Natural killer cell (primary cell): ENCODE measurements around the gene MLPH. TPM values are rescaled to one million over a fixed set of nuclear protein-coding genes. Genes with fewer than 3 reads are reported as not detected.

Experiments used
- ATAC-seq, 3 donors: fragments of 150-1000 bp in 2 of 3; fragments of 200-7000 bp in 1 of 3; cut with Tn5 transposase; 1 replicate in 1 of 3; 2 replicates in 2 of 3; pipeline ENCODE4 v1.10.0; 2021; ENCODE audit warnings: mild to moderate bottlenecking in 2 of 3, moderate library complexity in 2 of 3
- DNase-seq, 2 donors: peaks; one replicate each; pipeline versions ENCODE4 v3.0.0 to v3.0.0-alpha.2; 2013 to 2021; ENCODE audit warnings: mixed read lengths in 1 of 2
- H3K27ac ChIP-seq: one replicate; pipeline ENCODE4 v1.5.1; 2013; ENCODE audit warnings: mild to moderate bottlenecking, low read length
- H3K27me3 ChIP-seq: one replicate; pipeline ENCODE4 v1.6.1; 2013; ENCODE audit warnings: low read length; ENCODE audit not compliant: control insufficient read depth, insufficient read depth
- H3K36me3 ChIP-seq: one replicate; pipeline ENCODE4 v1.6.1; 2013; ENCODE audit warnings: low read length; ENCODE audit not compliant: control insufficient read depth, insufficient read depth
- H3K4me1 ChIP-seq: one replicate; pipeline ENCODE4 v1.6.1; 2013; ENCODE audit warnings: low read length; ENCODE audit not compliant: control insufficient read depth, insufficient read depth
- H3K4me3 ChIP-seq: one replicate; pipeline ENCODE4 v1.5.1; 2013; ENCODE audit warnings: low read length
- H3K9me3 ChIP-seq: one replicate; pipeline ENCODE4 v1.6.1; 2013; ENCODE audit warnings: low read length; ENCODE audit not compliant: control insufficient read depth, insufficient read depth
- H3K27ac Mint-ChIP-seq, 2 donors: one replicate each; pipeline ENCODE4 v1.8.0; 2022; ENCODE audit warnings: mild to moderate bottlenecking in 2 of 2, mixed read lengths in 2 of 2, moderate library complexity in 1 of 2
- H3K27me3 Mint-ChIP-seq, 2 donors: one replicate each; pipeline ENCODE4 v1.8.0; 2022; ENCODE audit warnings: low read depth in 2 of 2, mixed read lengths in 2 of 2
- H3K36me3 Mint-ChIP-seq: one replicate; pipeline ENCODE4 v1.8.0; 2022; ENCODE audit warnings: mixed read lengths
- H3K4me1 Mint-ChIP-seq, 2 donors: one replicate each; pipeline ENCODE4 v1.8.0; 2022; ENCODE audit warnings: mixed read lengths in 2 of 2
- H3K4me3 Mint-ChIP-seq: one replicate; pipeline ENCODE4 v1.8.0; 2022; ENCODE audit warnings: mild to moderate bottlenecking, moderate library complexity, mixed read lengths
- H3K9me3 Mint-ChIP-seq, 2 donors: one replicate each; pipeline ENCODE4 v1.8.0; 2022; ENCODE audit warnings: mixed read lengths in 2 of 2
- CTCF ChIP-seq: fragments of 200-600 bp; IDR thresholded peaks from one replicate; pipeline ENCODE4 v1.8.0; 2022; ENCODE audit warnings: antibody characterized with exemption
- WGBS: methylation state at CpG from one replicate; pipeline ENCODE4 v1.1.7; 2013; ENCODE audit warnings: missing lambda C conversion rate; ENCODE audit not compliant: insufficient coverage; 5-methylcytosine and 5-hydroxymethylcytosine counted together
- intact Hi-C: fragments of 100-400 bp; cut with micrococcal nuclease; formaldehyde crosslinking; loops from one replicate; pipeline ENCODE4 v1.14.2; 2022
- total RNA-seq, 4 donors: library from RNA; stranded (reverse); fragments of 120-200 nt in 1 of 4; gene quantifications; one replicate each; pipeline versions ENCODE4 v1.2.3 to v1.2.4, GENCODE V29; 2013 to 2022

The MLPH gene
- total RNA-seq, 3 donors from 2014 or later (not counting 1 experiment from before 2014, with no cell fraction given) = not detected

- Histone ChIP-seq H3K9me3 (no peaks in the 10 kb centered on the region), H3K4me3 (no peak overlapping the region), H3K36me3 (no peaks in the 10 kb centered on the region), H3K4me1 (no peaks in the 10 kb centered on the region), H3K27me3 (no peaks in the 10 kb centered on the region), H3K27ac (no peak overlapping the region)
- Mint-ChIP-seq H3K36me3 (no peaks in the 10 kb centered on the region), H3K27ac (no peak overlapping the region), H3K9me3 (no peaks in the 10 kb centered on the region), H3K27me3 (peaks cover 18 to 19% of the 10 kb centered on the region in 2 donors), H3K4me3 (no peak overlapping the region), H3K4me1 (no peaks in the 10 kb centered on the region)
- intact Hi-C loops = no loop called here
- 90% methylated on average over 21 of the region's 21 CpGs for WGBS
- ATAC-seq (no peak), DNase-seq (no peak)
- TF ChIP-seq CTCF = no peak
Observed at GRCh38 chr2:237510502-237511217, 23.6 kb downstream of the MLPH start.

GRCh38 chr2:237511433-237511832 lies 24.4 kb downstream of the MLPH start:
- DNase-seq (no peak), ATAC-seq (no peak)
- no peak overlapping the region for H3K4me3 Mint-ChIP-seq
- peaks cover 15 to 19% of the 10 kb centered on the region in 2 donors for H3K27me3 Mint-ChIP-seq
- intact Hi-C loops = no loop called here
- no peaks in the 10 kb centered on the region for H3K4me1 Mint-ChIP-seq
- TF ChIP-seq CTCF = no peak
- no peak overlapping the region for H3K27ac ChIP-seq
- WGBS = 95% methylated on average over 1 of the region's 1 CpG
- no peak overlapping the region for H3K27ac Mint-ChIP-seq
- H3K9me3 ChIP-seq = no peaks in the 10 kb centered on the region
- no peaks in the 10 kb centered on the region for H3K9me3 Mint-ChIP-seq
- no peaks in the 10 kb centered on the region for H3K36me3 Mint-ChIP-seq
- no peaks in the 10 kb centered on the region for H3K4me1 ChIP-seq
- H3K27me3 ChIP-seq = no peaks in the 10 kb centered on the region
- H3K4me3 ChIP-seq = no peak overlapping the region
- H3K36me3 ChIP-seq = no peaks in the 10 kb centered on the region

GRCh38 chr2:237511885-237512405 lies 24.9 kb downstream of the MLPH start:
- WGBS = 89% methylated on average over 17 of the region's 17 CpGs
- no peaks in the 10 kb centered on the region for H3K36me3 Mint-ChIP-seq

More at GRCh38 chr2:237511885-237512405, 24.9 kb downstream of the MLPH start:
- TF ChIP-seq CTCF = no peak
- Histone ChIP-seq H3K9me3 (no peaks in the 10 kb centered on the region), H3K27ac (no peak overlapping the region), H3K4me1 (no peaks in the 10 kb centered on the region), H3K36me3 (no peaks in the 10 kb centered on the region), H3K27me3 (no peaks in the 10 kb centered on the region), H3K4me3 (no peak overlapping the region)
- DNase-seq (no peak), ATAC-seq (no peak)
- no peaks in the 10 kb centered on the region for H3K9me3 Mint-ChIP-seq
- no peak overlapping the region for H3K27ac Mint-ChIP-seq
- peaks cover 11 to 19% of the 10 kb centered on the region in 2 donors for H3K27me3 Mint-ChIP-seq
- intact Hi-C loops = loop anchor here (1.0 to 2.0 kb wide), 4 partner anchors 60 to 262 kb away; no protein-coding TSS in a partner anchor
- no peaks in the 10 kb centered on the region for H3K4me1 Mint-ChIP-seq
- H3K4me3 Mint-ChIP-seq = no peak overlapping the region
